GM23338 (cell line): ENCODE measurements around the gene DPP9. TPM values are rescaled to one million over a fixed set of nuclear protein-coding genes. Genes with fewer than 3 reads are reported as not detected.

Experiments used
- ATAC-seq: fragments of 200-7000 bp; cut with Tn5 transposase; 3 replicates; pipeline ENCODE4 v1.9.1; 2020
- DNase-seq: peaks from one replicate; pipeline ENCODE4 v3.0.0-alpha.2; 2015; ENCODE audit warnings: low spot score
- H2AFZ ChIP-seq: fragments of 200-600 bp; sonication (generic); 2 replicates; pipeline ENCODE4 v1.8.0; 2016; ENCODE audit warnings: antibody characterized with exemption, mild to moderate bottlenecking, moderate library complexity
- H3F3A ChIP-seq: fragments of 200-600 bp; sonication (generic); replicated peaks from 2 replicates; pipeline ENCODE4 v1.8.0; 2017; ENCODE audit warnings: antibody characterized with exemption, mixed run types, low read depth
- H3K27ac ChIP-seq: fragments of 200-600 bp; sonication (generic); 2 replicates; pipeline ENCODE4 v1.6.1; 2016; ENCODE audit warnings: low read depth
- H3K27me3 ChIP-seq: fragments of 200-600 bp; sonication (generic); 2 replicates; pipeline ENCODE4 v1.8.0; 2016; ENCODE audit warnings: mild to moderate bottlenecking, mixed run types, moderate library complexity; ENCODE audit not compliant: insufficient read depth
- H3K36me3 ChIP-seq: fragments of 200-600 bp; sonication (generic); 2 replicates; pipeline ENCODE4 v1.8.0; 2016; ENCODE audit warnings: mild to moderate bottlenecking; ENCODE audit not compliant: insufficient read depth
- H3K4me1 ChIP-seq: fragments of 200-600 bp; sonication (generic); 2 replicates; pipeline ENCODE4 v1.8.0; 2016; ENCODE audit warnings: mild to moderate bottlenecking, moderate library complexity; ENCODE audit not compliant: insufficient read depth
- H3K4me2 ChIP-seq: fragments of 200-600 bp; sonication (generic); 2 replicates; pipeline ENCODE4 v1.7.1; 2017; ENCODE audit warnings: mixed run types
- H3K4me3 ChIP-seq: fragments of 200-600 bp; sonication (generic); 2 replicates; pipeline ENCODE4 v1.6.1; 2016; ENCODE audit warnings: mixed run types
- H3K79me2 ChIP-seq: fragments of 200-600 bp; sonication (generic); replicated peaks from 2 replicates; pipeline ENCODE4 v1.8.0; 2017; ENCODE audit warnings: mild to moderate bottlenecking; ENCODE audit not compliant: insufficient read depth
- H3K9me2 ChIP-seq: fragments of 200-600 bp; sonication (generic); 2 replicates; pipeline ENCODE4 v1.8.0; 2017; ENCODE audit not compliant: insufficient read depth
- H4K20me1 ChIP-seq: fragments of 200-600 bp; sonication (generic); replicated peaks from 2 replicates; pipeline ENCODE4 v1.8.0; 2017; ENCODE audit warnings: mild to moderate bottlenecking; ENCODE audit not compliant: insufficient read depth
- H3K27ac Mint-ChIP-seq: 2 replicates; pipeline ENCODE4 v1.8.0; 2020; ENCODE audit warnings: inconsistent platforms, mild to moderate bottlenecking, moderate library complexity, mixed read lengths
- H3K27me3 Mint-ChIP-seq: 3 replicates; pipeline ENCODE4 v1.8.0; 2022; ENCODE audit warnings: low read depth, mild to moderate bottlenecking, moderate library complexity, mixed read lengths, inconsistent platforms; ENCODE audit not compliant: insufficient read depth, poor library complexity
- H3K36me3 Mint-ChIP-seq: 3 replicates; pipeline ENCODE4 v1.8.0; 2021; ENCODE audit warnings: low read depth, mild to moderate bottlenecking, inconsistent platforms, moderate library complexity, mixed read lengths
- H3K4me1 Mint-ChIP-seq: 3 replicates; pipeline ENCODE4 v1.8.0; 2020; ENCODE audit warnings: mild to moderate bottlenecking, inconsistent platforms, mixed read lengths
- H3K4me3 Mint-ChIP-seq: 3 replicates; pipeline ENCODE4 v1.8.0; 2021; ENCODE audit warnings: moderate library complexity, mild to moderate bottlenecking, inconsistent platforms, mixed read lengths
- H3K9me3 Mint-ChIP-seq: 3 replicates; pipeline ENCODE4 v1.8.0; 2020; ENCODE audit warnings: moderate library complexity, mild to moderate bottlenecking, inconsistent platforms, mixed read lengths
- ETS1 ChIP-seq: IDR thresholded peaks from 2 replicates; pipeline ENCODE4 v1.6.1; 2016; ENCODE audit warnings: antibody characterized with exemption
- EZH2phosphoT487 ChIP-seq: fragments of 200-600 bp; sonication (generic); IDR thresholded peaks from one replicate; pipeline ENCODE4 v1.8.1; 2018; ENCODE audit warnings: antibody characterized with exemption; ENCODE audit not compliant: unreplicated experiment
- JUNB ChIP-seq: IDR thresholded peaks from one replicate; pipeline ENCODE4 v1.6.1; 2016; ENCODE audit warnings: antibody characterized with exemption; ENCODE audit not compliant: unreplicated experiment
- NANOG ChIP-seq: IDR thresholded peaks from 2 replicates; pipeline ENCODE4 v1.6.1; 2016; ENCODE audit warnings: antibody characterized with exemption, borderline replicate concordance
- POLR2AphosphoS5 ChIP-seq: IDR thresholded peaks from 2 replicates; pipeline ENCODE4 v1.6.1; 2016; ENCODE audit warnings: antibody characterized with exemption, low read depth
- REST ChIP-seq: IDR thresholded peaks from one replicate; pipeline ENCODE4 v1.6.1; 2018; ENCODE audit warnings: antibody characterized with exemption; ENCODE audit not compliant: unreplicated experiment
- ZNF114 ChIP-seq: fragments of 250-450 bp; sonication (Bioruptor Pico); IDR thresholded peaks from 2 replicates; pipeline ENCODE4 v1.5.0; 2020; ENCODE audit warnings: mild to moderate bottlenecking, moderate library complexity
- polyA plus RNA-seq: library from polyadenylated mRNA; unstranded; fragments of >200 nt; fragmentation: Nextera tagmentation; extraction: Ambion mirVana; gene quantifications from 2 replicates; pipeline ENCODE4 v1.2.1, GENCODE V29; 2016
- total RNA-seq: library from RNA; depleted of rRNA; stranded (reverse); fragments of >200 nt; shearing (Covaris generic); gene quantifications from 2 replicates; pipeline ENCODE4 v1.2.3, GENCODE V29; 2014
- TF ChIP-seq, protein P1 (sequence below): fragments of 250-450 bp; sonication (Bioruptor Pico); IDR thresholded peaks from 2 replicates; pipeline ENCODE4 v1.5.0; 2020; ENCODE audit warnings: mild to moderate bottlenecking, moderate library complexity

Gene DPP9
- total and polyA plus RNA-seq, 2 experiments from 2014 or later, result 19.5 to 49.2 TPM

DNA sequence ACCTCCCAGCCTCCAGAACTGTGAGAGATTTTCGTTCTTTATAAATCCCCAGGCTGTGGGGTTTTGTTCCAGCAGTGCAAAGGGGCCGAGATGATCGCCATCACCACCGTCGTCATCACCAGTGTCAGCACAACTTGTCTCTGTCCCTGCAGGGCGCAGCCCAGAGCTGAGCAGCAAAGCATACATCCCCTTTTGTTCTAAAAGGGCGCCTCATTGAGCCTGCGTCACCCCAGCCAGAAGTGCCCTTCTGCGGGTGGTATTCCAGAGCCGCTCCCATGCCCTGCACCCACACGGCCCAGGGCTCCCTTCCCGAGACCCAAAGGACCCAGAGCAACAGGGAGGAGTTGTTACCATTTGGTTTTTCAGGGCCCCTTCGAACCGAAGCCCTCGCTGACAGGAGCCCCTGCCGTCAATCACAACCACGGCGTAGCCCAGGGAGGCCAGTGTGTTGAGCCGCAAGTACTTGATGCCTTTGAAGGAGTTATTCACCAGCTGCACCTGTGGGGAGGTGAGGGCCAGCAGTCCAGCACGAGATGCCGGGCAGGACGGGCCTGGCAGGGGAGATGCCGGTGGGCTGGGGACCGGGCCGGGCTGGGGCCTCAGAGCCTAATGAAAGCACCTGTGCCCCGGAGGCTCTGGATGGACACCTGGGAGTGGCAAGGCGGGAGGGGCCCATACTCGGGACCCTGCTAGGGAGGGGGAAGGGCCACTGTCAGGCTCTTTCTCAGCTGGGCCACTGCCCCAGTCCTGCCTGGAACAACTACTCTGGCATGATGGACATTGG lies 39.1 kb downstream of the DPP9 start:
- Mint-ChIP-seq H3K9me3 (no peaks in the 10 kb centered on the region), H3K27me3 (peaks cover 3% of the 10 kb centered on the region), H3K4me1 (no peaks in the 10 kb centered on the region), H3K27ac (no peak overlapping the region), H3K4me3 (no peak overlapping the region), H3K36me3 (peaks cover 16% of the 10 kb centered on the region)
- ATAC-seq (no peak), DNase-seq (no peak)
- H3F3A ChIP-seq, result no peaks in the 10 kb centered on the region
- no peak overlapping the region for H3K4me2 ChIP-seq
- H3K27me3 ChIP-seq, result no peaks in the 10 kb centered on the region
- H3K79me2 ChIP-seq, result no peaks in the 10 kb centered on the region
- no peak for TF ChIP-seq NANOG
- TF ChIP-seq EZH2phosphoT487, result no peak
- TF ChIP-seq ETS1, result no peak
- no peak overlapping the region for H3K27ac ChIP-seq
- H3K36me3 ChIP-seq, result peaks cover 3% of the 10 kb centered on the region; the same call in 1 of the 2 replicates
- no peaks in the 10 kb centered on the region for H4K20me1 ChIP-seq
- H3K9me2 ChIP-seq, result no peaks in the 10 kb centered on the region
- H3K4me1 ChIP-seq, result no peaks in the 10 kb centered on the region
- no peak overlapping the region for H2AFZ ChIP-seq
- no peak overlapping the region for H3K4me3 ChIP-seq

- Histone ChIP-seq H2AFZ (no peak overlapping the region), H3K4me2 (no peak overlapping the region), H4K20me1 (no peaks in the 10 kb centered on the region; the same call in 1 of the 2 replicates), H3K4me3 (no peak overlapping the region), H3K9me2 (no peaks in the 10 kb centered on the region), H3K27ac (no peak overlapping the region), H3K27me3 (no peaks in the 10 kb centered on the region), H3K79me2 (no peaks in the 10 kb centered on the region), H3K4me1 (0 out of 2 replicates have a peak, but pooled peaks cover 4% of the 10 kb centered on the region), H3K36me3 (peaks cover 3% of the 10 kb centered on the region; the same call in 1 of the 2 replicates), H3F3A (0 out of 2 replicates have a peak, but pooled peaks cover 1% of the 10 kb centered on the region)
- Mint-ChIP-seq H3K4me3 (no peak overlapping the region), H3K4me1 (peaks cover 5% of the 10 kb centered on the region; the same call in 2 of the 3 replicates), H3K9me3 (peaks cover 2% of the 10 kb centered on the region; the same call in 1 of the 3 replicates), H3K27me3 (peaks cover 6% of the 10 kb centered on the region), H3K27ac (no peak overlapping the region), H3K36me3 (peaks cover 14% of the 10 kb centered on the region)
- ATAC-seq (no peak), DNase-seq (no peak)
- TF ChIP-seq, protein P1, sequence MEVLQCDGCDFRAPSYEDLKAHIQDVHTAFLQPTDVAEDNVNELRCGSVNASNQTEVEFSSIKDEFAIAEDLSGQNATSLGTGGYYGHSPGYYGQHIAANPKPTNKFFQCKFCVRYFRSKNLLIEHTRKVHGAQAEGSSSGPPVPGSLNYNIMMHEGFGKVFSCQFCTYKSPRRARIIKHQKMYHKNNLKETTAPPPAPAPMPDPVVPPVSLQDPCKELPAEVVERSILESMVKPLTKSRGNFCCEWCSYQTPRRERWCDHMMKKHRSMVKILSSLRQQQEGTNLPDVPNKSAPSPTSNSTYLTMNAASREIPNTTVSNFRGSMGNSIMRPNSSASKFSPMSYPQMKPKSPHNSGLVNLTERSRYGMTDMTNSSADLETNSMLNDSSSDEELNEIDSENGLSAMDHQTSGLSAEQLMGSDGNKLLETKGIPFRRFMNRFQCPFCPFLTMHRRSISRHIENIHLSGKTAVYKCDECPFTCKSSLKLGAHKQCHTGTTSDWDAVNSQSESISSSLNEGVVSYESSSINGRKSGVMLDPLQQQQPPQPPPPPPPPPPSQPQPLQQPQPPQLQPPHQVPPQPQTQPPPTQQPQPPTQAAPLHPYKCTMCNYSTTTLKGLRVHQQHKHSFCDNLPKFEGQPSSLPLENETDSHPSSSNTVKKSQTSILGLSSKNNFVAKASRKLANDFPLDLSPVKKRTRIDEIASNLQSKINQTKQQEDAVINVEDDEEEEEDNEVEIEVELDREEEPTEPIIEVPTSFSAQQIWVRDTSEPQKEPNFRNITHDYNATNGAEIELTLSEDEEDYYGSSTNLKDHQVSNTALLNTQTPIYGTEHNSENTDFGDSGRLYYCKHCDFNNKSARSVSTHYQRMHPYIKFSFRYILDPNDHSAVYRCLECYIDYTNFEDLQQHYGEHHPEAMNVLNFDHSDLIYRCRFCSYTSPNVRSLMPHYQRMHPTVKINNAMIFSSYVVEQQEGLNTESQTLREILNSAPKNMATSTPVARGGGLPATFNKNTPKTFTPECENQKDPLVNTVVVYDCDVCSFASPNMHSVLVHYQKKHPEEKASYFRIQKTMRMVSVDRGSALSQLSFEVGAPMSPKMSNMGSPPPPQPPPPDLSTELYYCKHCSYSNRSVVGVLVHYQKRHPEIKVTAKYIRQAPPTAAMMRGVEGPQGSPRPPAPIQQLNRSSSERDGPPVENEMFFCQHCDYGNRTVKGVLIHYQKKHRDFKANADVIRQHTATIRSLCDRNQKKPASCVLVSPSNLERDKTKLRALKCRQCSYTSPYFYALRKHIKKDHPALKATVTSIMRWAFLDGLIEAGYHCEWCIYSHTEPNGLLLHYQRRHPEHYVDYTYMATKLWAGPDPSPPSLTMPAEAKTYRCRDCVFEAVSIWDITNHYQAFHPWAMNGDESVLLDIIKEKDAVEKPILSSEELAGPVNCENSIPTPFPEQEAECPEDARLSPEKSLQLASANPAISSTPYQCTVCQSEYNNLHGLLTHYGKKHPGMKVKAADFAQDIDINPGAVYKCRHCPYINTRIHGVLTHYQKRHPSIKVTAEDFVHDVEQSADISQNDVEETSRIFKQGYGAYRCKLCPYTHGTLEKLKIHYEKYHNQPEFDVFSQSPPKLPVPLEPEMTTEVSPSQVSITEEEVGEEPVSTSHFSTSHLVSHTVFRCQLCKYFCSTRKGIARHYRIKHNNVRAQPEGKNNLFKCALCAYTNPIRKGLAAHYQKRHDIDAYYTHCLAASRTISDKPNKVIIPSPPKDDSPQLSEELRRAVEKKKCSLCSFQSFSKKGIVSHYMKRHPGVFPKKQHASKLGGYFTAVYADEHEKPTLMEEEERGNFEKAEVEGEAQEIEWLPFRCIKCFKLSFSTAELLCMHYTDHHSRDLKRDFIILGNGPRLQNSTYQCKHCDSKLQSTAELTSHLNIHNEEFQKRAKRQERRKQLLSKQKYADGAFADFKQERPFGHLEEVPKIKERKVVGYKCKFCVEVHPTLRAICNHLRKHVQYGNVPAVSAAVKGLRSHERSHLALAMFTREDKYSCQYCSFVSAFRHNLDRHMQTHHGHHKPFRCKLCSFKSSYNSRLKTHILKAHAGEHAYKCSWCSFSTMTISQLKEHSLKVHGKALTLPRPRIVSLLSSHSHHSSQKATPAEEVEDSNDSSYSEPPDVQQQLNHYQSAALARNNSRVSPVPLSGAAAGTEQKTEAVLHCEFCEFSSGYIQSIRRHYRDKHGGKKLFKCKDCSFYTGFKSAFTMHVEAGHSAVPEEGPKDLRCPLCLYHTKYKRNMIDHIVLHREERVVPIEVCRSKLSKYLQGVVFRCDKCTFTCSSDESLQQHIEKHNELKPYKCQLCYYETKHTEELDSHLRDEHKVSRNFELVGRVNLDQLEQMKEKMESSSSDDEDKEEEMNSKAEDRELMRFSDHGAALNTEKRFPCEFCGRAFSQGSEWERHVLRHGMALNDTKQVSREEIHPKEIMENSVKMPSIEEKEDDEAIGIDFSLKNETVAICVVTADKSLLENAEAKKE (CRISPR knock-in tag), result no peak
- no peak for TF ChIP-seq ZNF114 (CRISPR knock-in tag)
- TF ChIP-seq JUNB, result no peak
- TF ChIP-seq REST, result no peak
- TF ChIP-seq POLR2AphosphoS5, result no peak
These were observed 41.0 kb downstream of the DPP9 start for GRCh38 chr19:4682417-4683200.
